Measurements from ENCODE around the gene URB1. TPM values are rescaled to one million over a fixed set of nuclear protein-coding genes. Genes with fewer than 3 reads are reported as not detected.

The URB1 gene
- total RNA-seq, 2 donors from 2014 or later: 33.4 to 41.4 TPM

GRCh38 chr21:32337206-32337605 is 55.6 kb downstream of the URB1 start:
- Histone ChIP-seq H3K4me1 (replicated peaks) (no peaks in the 10 kb centered on the region), H3K9me3 (no peaks in the 10 kb centered on the region)
- WGBS: 91% methylated on average over 8 of the region's 8 CpGs

GRCh38 chr21:32336711-32337110 is 56.1 kb downstream of the URB1 start:
- no peak for DNase-seq (ENCODE audit: low spot score)
- Histone ChIP-seq H3K27ac (peak overlapping the region in 1 of 2 donors; percentile 17), H3K36me3 (peaks cover 3 to 18% of the 10 kb centered on the region in 2 donors), H3K4me1 (replicated peaks) (no peaks in the 10 kb centered on the region), H3K9me3 (no peaks in the 10 kb centered on the region), H3K4me3 (no peak overlapping the region), H3K27me3 (replicated peaks; ENCODE audit: insufficient read depth) (no peaks in the 10 kb centered on the region)
- WGBS: 65% methylated on average over 1 of the region's 1 CpG
- intact Hi-C loops (cut with DNase I): no loop called here
- no peak for TF ChIP-seq POLR2A (IDR thresholded peaks at IDR 0.05)
- TF ChIP-seq CTCF (IDR thresholded peaks at IDR 0.05): no peak
- TF ChIP-seq POLR2AphosphoS5 (IDR thresholded peaks at IDR 0.05): no peak

More at GRCh38 chr21:32337206-32337605, 55.6 kb downstream of the URB1 start:
- TF ChIP-seq POLR2AphosphoS5 (IDR thresholded peaks at IDR 0.05): no peak
- no peak for TF ChIP-seq POLR2A (IDR thresholded peaks at IDR 0.05)
- no peak for TF ChIP-seq CTCF (IDR thresholded peaks at IDR 0.05)
- no peak overlapping the region for H3K4me3 ChIP-seq
- H3K36me3 ChIP-seq: peaks cover 3 to 18% of the 10 kb centered on the region in 2 donors
- no peak for DNase-seq (ENCODE audit: low spot score)
- H3K27ac ChIP-seq: peak overlapping the region in 1 of 2 donors; percentile 17
- no peaks in the 10 kb centered on the region for H3K27me3 ChIP-seq (replicated peaks; ENCODE audit: insufficient read depth)
- intact Hi-C loops (cut with DNase I): no loop called here

GRCh38 chr21:32335601-32336575 is 56.9 kb downstream of the URB1 start:
- H3K4me3 ChIP-seq: no peak overlapping the region
- intact Hi-C loops (cut with DNase I): no loop called here
- no peaks in the 10 kb centered on the region for H3K4me1 ChIP-seq (replicated peaks)
- no peak for TF ChIP-seq POLR2A (IDR thresholded peaks at IDR 0.05)
- TF ChIP-seq POLR2AphosphoS5 (IDR thresholded peaks at IDR 0.05): no peak
- no peak for TF ChIP-seq CTCF (IDR thresholded peaks at IDR 0.05)
- WGBS: 79% methylated on average over 27 of the region's 27 CpGs
- DNase-seq (ENCODE audit: low spot score): no peak
- no peaks in the 10 kb centered on the region for H3K27me3 ChIP-seq (replicated peaks; ENCODE audit: insufficient read depth)
- H3K36me3 ChIP-seq: peaks cover 3 to 18% of the 10 kb centered on the region in 2 donors
- H3K27ac ChIP-seq: no peak overlapping the region
- no peaks in the 10 kb centered on the region for H3K9me3 ChIP-seq

GRCh38 chr21:32334980-32335531 is 57.8 kb downstream of the URB1 start:
- TF ChIP-seq POLR2AphosphoS5 (IDR thresholded peaks at IDR 0.05) (no peak), CTCF (IDR thresholded peaks at IDR 0.05) (no peak), POLR2A (IDR thresholded peaks at IDR 0.05) (no peak)
- Histone ChIP-seq H3K4me3 (no peak overlapping the region), H3K36me3 (peaks cover 3 to 18% of the 10 kb centered on the region in 2 donors), H3K9me3 (no peaks in the 10 kb centered on the region), H3K4me1 (replicated peaks) (no peaks in the 10 kb centered on the region), H3K27ac (no peak overlapping the region), H3K27me3 (replicated peaks; ENCODE audit: insufficient read depth) (no peaks in the 10 kb centered on the region)
- DNase-seq (ENCODE audit: low spot score): no peak
- intact Hi-C loops (cut with DNase I): no loop called here
- WGBS: 89% methylated on average over 12 of the region's 12 CpGs
